HG03039 (cell line): ENCODE data around the gene MAP7D2.

Source experiments
- ATAC-seq: cut with Tn5 transposase; IDR thresholded peaks from one replicate; pipeline ENCODE4 v1.9.1; 2021; ENCODE audit warnings: mild to moderate bottlenecking, moderate library complexity; ENCODE audit not compliant: unreplicated experiment

MAP7D2 gene

GRCh38 chrX:20046223-20046622 lies 70.5 kb downstream of the MAP7D2 start:
- ATAC-seq = no peak

GRCh38 chrX:20042221-20042620 lies 74.5 kb downstream of the MAP7D2 start:
- no peak for ATAC-seq

DNA sequence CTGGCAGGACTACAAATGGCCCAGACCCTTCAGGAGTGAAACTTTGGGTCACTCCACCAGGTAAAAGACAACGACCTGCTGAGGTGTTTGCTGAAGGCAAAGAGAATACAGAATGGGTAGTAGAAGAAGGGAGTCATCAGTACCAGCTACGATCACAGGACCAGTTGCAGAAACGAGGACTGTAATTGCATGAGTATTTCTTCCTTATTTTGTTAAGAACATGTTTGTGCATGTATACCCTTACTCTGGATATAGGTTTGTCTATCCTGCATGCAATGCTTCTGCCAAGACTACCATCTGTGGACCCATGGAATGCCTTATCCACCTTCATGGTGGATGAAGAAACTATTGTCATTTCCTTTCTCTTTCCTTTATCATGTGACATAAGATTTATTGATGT lies 77.7 kb downstream of the MAP7D2 start:
- no peak for ATAC-seq

GRCh38 chrX:20037186-20037585 lies 79.5 kb downstream of the MAP7D2 start:
- no peak for ATAC-seq

DNA sequence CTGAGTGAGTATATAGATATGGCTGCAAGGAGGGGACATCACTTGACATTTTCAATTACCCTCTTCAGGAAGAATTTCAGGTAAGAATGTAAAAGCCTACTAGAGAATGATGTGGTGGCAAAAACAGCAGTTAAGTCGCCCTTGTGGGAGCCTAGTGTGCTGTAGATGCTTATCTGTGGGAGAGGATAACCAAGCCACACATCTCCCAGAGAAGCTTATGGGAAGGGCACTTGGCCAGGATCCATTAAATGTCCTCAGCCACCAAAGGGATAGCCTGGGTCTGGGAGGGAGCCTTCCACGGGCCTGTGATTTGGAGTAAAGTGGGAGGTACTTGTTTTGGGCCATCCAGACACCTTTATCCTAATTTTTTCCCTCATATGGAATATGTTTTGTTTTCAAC lies 84.5 kb downstream of the MAP7D2 start:
- no peak for ATAC-seq

GRCh38 chrX:20029728-20030127 lies 87.0 kb downstream of the MAP7D2 start:
- ATAC-seq = no peak

DNA sequence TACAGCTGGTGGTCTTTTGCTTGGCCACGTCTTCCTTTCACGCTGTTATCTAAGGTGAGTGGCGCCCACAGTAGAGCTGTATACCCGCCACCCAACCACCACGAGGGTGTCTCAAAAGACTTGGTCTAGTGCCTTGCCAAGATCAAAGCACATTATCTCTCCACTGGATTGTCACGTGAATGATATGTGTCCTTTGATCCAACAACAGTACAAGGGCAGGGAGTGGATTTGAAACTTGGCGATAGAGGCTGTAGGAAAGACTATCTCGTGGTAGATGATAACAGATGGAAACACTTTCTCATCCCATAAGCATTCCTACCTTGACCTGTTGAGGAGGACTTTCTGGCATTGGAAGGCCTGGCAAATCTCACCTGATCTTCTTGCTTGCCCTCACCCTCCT lies 88.1 kb downstream of the MAP7D2 start:
- ATAC-seq = no peak

- no peak for ATAC-seq
Observed at GRCh38 chrX:20026278-20026677, 90.4 kb downstream of the MAP7D2 start.

- no peak for ATAC-seq
Observed at GRCh38 chrX:20019672-20020365, 96.9 kb downstream of the MAP7D2 start.

- ATAC-seq = no peak
Observed at GRCh38 chrX:20016616-20016945, 100.1 kb downstream of the MAP7D2 start.

DNA sequence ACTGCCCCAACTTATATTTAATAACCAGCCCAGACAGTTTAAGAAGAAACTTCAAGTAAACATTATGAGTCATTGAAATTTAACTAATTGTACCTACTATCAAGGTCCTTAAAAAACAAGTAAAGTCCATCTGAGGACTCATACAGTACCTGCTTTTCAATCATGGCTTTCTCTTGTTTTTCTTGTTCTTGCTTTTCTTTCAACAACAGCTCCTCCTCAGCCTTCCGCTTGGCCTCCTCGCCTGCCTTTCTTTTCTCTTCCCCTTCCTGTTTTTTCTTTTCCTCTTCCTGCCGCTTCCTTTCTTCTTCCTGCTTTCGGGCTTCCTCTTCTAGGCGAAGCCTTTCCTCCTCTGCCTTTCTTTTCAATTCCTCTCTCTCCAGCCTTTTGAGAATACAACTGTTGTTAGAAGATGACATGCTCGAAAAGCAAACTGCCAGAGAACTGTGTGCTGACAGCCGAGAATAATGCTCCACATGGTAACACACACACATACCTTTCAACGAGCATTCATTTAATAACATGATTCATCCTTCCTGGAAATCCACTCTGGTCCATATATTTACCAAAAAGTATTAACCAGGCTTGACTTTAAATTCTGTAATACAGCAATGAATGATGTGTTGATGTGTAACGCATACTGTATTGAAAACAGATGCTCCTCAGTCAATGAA lies 100.6 kb downstream of the MAP7D2 start:
- ATAC-seq = no peak

DNA sequence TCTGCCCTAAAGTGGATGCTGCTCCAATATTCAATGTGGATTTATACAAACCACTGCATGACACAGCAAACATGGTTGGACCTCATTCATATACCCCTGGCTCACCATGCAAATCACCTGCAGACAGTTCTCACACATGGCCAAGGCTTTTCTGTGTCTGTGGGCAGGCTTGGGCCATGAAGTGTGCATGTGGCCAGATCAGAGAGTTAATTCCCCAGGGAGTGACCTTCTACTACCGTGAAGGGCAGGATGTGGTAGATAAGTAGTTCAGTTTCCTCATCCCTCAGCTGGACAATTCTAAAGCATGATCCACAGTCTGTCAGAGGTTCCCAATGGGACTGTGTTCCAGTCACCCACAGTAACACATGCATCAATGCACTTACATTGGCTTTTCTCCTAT lies 101.3 kb downstream of the MAP7D2 start:
- ATAC-seq = no peak

- ATAC-seq = no peak
Observed at GRCh38 chrX:20011608-20012007, 105.1 kb downstream of the MAP7D2 start.

DNA sequence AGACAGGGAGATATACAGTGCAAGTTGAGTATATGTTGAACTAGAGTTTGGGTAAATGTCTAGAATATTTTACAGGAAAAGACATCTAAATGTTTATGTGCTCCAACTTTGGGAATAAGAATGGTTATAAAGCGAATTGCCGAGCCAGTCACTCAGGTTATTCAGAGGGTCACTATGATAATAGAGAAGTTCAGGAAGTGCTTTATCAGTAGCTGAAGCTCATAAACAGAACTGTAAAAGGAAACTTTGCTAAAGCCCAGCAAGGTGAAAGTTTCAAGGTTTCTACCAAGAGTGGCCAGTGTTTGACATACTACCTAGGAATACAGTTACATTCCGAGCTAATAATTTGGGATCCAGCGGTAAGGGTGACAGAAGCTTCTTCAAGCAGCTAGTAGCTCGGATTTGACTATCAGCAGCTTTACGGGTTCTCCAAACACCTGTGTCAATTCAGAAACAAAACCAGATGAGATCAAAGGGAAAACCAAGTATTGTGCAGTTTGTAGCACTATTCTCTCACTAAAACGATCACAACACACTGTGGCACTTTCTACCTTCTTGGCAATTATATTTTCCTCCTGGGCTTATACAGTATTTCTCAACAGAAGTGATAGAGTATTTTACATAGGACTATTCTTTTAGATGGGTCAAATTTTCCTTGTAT lies 108.6 kb downstream of the MAP7D2 start:
- no peak for ATAC-seq

DNA sequence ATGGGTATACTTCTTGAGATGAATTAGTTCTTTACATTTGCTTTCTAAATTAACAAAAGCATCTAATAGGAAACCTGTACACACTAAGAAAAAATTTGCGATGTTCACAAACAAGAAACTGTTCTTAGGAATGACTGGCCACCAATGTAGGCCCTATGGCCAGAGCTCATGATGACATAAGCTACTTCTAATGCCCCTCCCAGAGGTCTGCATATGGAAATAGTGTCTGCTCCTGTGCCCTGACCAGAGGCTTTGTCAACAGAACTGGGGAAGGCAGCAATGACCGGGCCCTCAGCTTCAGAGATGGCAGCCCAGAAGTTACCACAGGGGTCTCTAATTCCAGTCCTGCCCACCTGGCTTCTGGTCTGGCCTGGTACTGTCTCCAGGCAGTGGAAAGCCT lies 110.8 kb downstream of the MAP7D2 start:
- ATAC-seq = no peak

GRCh38 chrX:20001588-20001987 lies 115.1 kb downstream of the MAP7D2 start:
- ATAC-seq = no peak

GRCh38 chrX:19991350-19991718 lies 125.4 kb downstream of the MAP7D2 start:
- ATAC-seq = no peak

GRCh38 chrX:19990556-19991349 lies 126.0 kb downstream of the MAP7D2 start, which contains the start of gene BCLAF3:
Gene BCLAF3, minus strand, starts transcription at chrX:19991061. Its CDS starts 20,797 bp downstream, at chrX:19970264.
- ATAC-seq = peak; percentile 92

DNA sequence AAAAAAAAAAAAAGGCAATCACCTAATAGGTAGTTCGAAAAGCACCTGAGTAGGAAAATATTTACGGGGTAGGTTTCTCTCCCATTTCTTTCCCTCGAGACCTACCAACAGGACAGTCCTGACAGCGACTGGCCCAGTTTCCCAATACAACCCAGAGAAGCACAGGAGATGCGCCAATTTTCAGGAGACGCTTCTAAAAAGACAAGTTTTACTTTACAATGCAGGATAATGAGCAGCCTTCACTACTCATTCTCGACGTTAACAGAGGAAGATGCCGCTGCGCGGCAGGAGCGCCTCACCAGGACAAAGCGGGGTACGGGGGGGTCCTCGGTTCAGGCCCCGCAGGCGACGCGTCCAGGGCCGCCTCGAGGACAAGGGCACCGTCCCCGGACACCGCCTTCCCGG lies 126.6 kb downstream of the MAP7D2 start:
- peak; percentile 15 for ATAC-seq

- no peak for ATAC-seq
Observed at GRCh38 chrX:19987856-19988255, 128.9 kb downstream of the MAP7D2 start.

GRCh38 chrX:19986531-19986930 lies 130.2 kb downstream of the MAP7D2 start:
- ATAC-seq = no peak
